ENCODE results near the gene KNCN. TPM values are rescaled to one million over a fixed set of nuclear protein-coding genes. Genes with fewer than 3 reads are reported as not detected.

KNCN gene
- total RNA-seq, 1 donor from 2014 or later, result not detected

DNA sequence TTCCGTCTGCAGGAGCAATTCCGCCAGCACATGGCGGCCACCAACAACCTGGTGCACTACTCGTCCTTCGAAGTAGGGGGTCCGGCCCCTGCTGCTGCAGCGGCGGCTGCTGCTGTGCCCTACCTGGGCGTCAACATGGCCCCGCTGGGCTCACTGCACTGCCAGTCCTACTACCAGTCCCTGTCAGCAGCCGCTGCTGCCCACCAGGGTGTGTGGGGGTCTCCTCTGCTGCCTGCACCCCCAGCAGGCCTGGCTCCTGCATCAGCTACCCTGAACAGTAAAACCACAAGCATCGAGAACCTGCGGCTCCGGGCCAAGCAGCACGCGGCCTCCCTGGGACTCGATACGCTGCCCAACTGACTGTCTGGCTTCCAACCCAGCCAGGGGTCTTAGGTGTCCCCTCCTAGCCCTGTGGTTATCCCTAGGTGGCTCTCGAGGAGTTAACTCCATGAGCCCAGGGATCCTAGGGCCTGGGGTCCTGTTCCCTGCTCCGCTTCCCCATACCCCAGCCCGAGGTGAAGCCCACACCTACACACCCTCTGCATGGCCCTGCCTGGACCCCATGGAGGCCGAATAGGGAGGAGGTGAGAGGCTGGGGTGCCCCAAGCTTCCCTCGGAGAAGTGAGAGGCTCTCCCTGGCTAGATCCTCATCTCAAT, 39.2 kb downstream of the KNCN start:
- Mint-ChIP-seq H3K27me3 (ENCODE audit: low read depth) (peaks cover 9% of the 10 kb centered on the region), H3K4me3 (ENCODE audit: unreplicated experiment) (no peak overlapping the region), H3K4me1 (ENCODE audit: low read depth) (peaks cover 10% of the 10 kb centered on the region), H3K9me3 (ENCODE audit: low read depth) (no peaks in the 10 kb centered on the region), H3K36me3 (ENCODE audit: low read depth) (no peaks in the 10 kb centered on the region), H3K27ac (ENCODE audit: unreplicated experiment) (peak overlapping the region; percentile 41)
- TF ChIP-seq CTCF (IDR thresholded peaks at IDR 0.05), result no peak
- peak; percentile 91 for DNase-seq (ENCODE audit: low spot score)

DNA sequence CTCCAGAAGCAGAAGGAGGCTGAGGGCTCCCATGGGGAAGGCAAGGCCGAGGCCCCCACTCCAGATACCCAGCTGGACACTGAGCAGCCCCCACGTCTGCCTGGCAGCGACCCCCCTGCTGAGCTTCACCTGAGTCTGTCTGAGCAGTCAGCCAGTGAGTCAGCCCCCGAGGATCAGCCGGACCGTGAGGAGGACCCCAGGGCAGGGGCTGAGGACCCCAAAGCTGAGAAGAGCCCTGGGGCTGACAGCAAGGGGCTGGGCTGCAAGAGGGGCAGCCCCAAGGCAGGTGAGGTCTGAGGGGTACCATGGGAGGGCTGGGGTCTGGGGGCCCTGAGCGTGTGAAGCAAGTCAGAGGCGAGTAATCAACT, 40.5 kb downstream of the KNCN start:
- no peak overlapping the region for H3K27ac Mint-ChIP-seq (ENCODE audit: unreplicated experiment)
- H3K4me3 Mint-ChIP-seq (ENCODE audit: unreplicated experiment), result no peak overlapping the region
- no peaks in the 10 kb centered on the region for H3K36me3 Mint-ChIP-seq (ENCODE audit: low read depth)
- H3K27me3 Mint-ChIP-seq (ENCODE audit: low read depth), result peaks cover 9% of the 10 kb centered on the region
- no peak for DNase-seq (ENCODE audit: low spot score)
- H3K9me3 Mint-ChIP-seq (ENCODE audit: low read depth), result no peaks in the 10 kb centered on the region
- TF ChIP-seq CTCF (IDR thresholded peaks at IDR 0.05), result no peak
- peaks cover 3% of the 10 kb centered on the region for H3K4me1 Mint-ChIP-seq (ENCODE audit: low read depth)

- no peak for TF ChIP-seq CTCF (IDR thresholded peaks at IDR 0.05)
- peaks cover 3% of the 10 kb centered on the region for H3K4me1 Mint-ChIP-seq (ENCODE audit: low read depth)
- no peak overlapping the region for H3K27ac Mint-ChIP-seq (ENCODE audit: unreplicated experiment)
- H3K9me3 Mint-ChIP-seq (ENCODE audit: low read depth), result no peaks in the 10 kb centered on the region
- DNase-seq (ENCODE audit: low spot score), result no peak
- peaks cover 9% of the 10 kb centered on the region for H3K27me3 Mint-ChIP-seq (ENCODE audit: low read depth)
- no peaks in the 10 kb centered on the region for H3K36me3 Mint-ChIP-seq (ENCODE audit: low read depth)
- H3K4me3 Mint-ChIP-seq (ENCODE audit: unreplicated experiment), result no peak overlapping the region
These were observed 41.0 kb downstream of the KNCN start for GRCh38 chr1:46510341-46510997.

DNA sequence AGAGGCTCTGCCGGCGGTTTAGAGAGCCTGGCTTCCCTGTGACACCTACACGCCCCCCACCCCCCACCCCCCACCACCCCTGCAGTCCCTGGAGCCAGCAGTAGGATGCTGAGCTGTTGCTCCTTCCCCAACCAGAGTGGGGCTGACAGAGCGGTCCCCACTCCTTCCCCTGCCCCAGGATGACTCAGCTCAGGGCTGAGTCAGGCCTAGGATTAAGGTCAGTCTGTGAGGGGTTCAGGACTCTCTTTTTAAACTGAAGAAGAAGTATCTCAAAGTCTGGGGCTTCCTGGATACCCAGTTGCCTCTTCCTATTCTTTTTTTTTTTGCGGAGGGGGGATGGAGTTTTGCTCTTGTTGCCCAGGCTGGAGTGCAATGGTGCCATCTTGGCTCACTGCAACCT, 42.7 kb downstream of the KNCN start:
- no peak overlapping the region for H3K27ac Mint-ChIP-seq (ENCODE audit: unreplicated experiment)
- no peak for TF ChIP-seq CTCF (IDR thresholded peaks at IDR 0.05)
- H3K27me3 Mint-ChIP-seq (ENCODE audit: low read depth), result peaks cover 8% of the 10 kb centered on the region
- peaks cover 3% of the 10 kb centered on the region for H3K4me1 Mint-ChIP-seq (ENCODE audit: low read depth)
- no peaks in the 10 kb centered on the region for H3K36me3 Mint-ChIP-seq (ENCODE audit: low read depth)
- no peak for DNase-seq (ENCODE audit: low spot score)
- no peaks in the 10 kb centered on the region for H3K9me3 Mint-ChIP-seq (ENCODE audit: low read depth)
- no peak overlapping the region for H3K4me3 Mint-ChIP-seq (ENCODE audit: unreplicated experiment)

- no peak overlapping the region for H3K4me3 Mint-ChIP-seq (ENCODE audit: unreplicated experiment)
- H3K27ac Mint-ChIP-seq (ENCODE audit: unreplicated experiment), result no peak overlapping the region
- no peak for TF ChIP-seq CTCF (IDR thresholded peaks at IDR 0.05)
- no peaks in the 10 kb centered on the region for H3K9me3 Mint-ChIP-seq (ENCODE audit: low read depth)
- no peaks in the 10 kb centered on the region for H3K36me3 Mint-ChIP-seq (ENCODE audit: low read depth)
- peaks cover 3% of the 10 kb centered on the region for H3K4me1 Mint-ChIP-seq (ENCODE audit: low read depth)
- DNase-seq (ENCODE audit: low spot score), result no peak
- H3K27me3 Mint-ChIP-seq (ENCODE audit: low read depth), result peaks cover 21% of the 10 kb centered on the region
These were observed 44.8 kb downstream of the KNCN start for GRCh38 chr1:46506470-46507219.

Data from chondrocyte (in vitro differentiated cells).